ENCODE measurements around the gene MAP4K5. TPM values are rescaled to one million over a fixed set of nuclear protein-coding genes. Genes with fewer than 3 reads are reported as not detected.

MAP4K5 gene
- total RNA-seq, 6 donors from 2014 or later, result 44.5 to 131 (median 80.0) TPM

GRCh38 chr14:50403419-50403818 is 128.9 kb downstream of the MAP4K5 start:
- TF ChIP-seq CTCF (IDR thresholded peaks at IDR 0.05) (no peak), POLR2A (IDR thresholded peaks at IDR 0.05) (no peak), POLR2AphosphoS5 (IDR thresholded peaks at IDR 0.05) (peak in 1 of 2 donors; percentile 35), EP300 (IDR thresholded peaks at IDR 0.05) (no peak)
- Histone ChIP-seq H3K9me3 (no peaks in the 10 kb centered on the region), H3K27ac (peak overlapping the region in 1 of 4 donors; percentile 33), H3K4me3 (no peak overlapping the region), H3K4me1 (peaks cover 0 to 16% (median 2%) of the 10 kb centered on the region in 4 donors), H3K27me3 (no peaks in the 10 kb centered on the region), H3K36me3 (no peaks in the 10 kb centered on the region)
- no peak for ATAC-seq (ENCODE audit: low FRiP score in 2 of 2)
- no peak for DNase-seq

- H3K9me3 ChIP-seq, result no peaks in the 10 kb centered on the region
- H3K4me1 ChIP-seq, result peaks cover 0 to 17% (median 2%) of the 10 kb centered on the region in 4 donors
- no peaks in the 10 kb centered on the region for H3K36me3 ChIP-seq
- H3K4me3 ChIP-seq, result no peak overlapping the region
- no peak for TF ChIP-seq EP300 (IDR thresholded peaks at IDR 0.05)
- no peak for TF ChIP-seq CTCF (IDR thresholded peaks at IDR 0.05)
- TF ChIP-seq POLR2A (IDR thresholded peaks at IDR 0.05), result no peak
- TF ChIP-seq POLR2AphosphoS5 (IDR thresholded peaks at IDR 0.05), result no peak
- peak overlapping the region in 2 of 4 donors; percentile 13 to 33 for H3K27ac ChIP-seq
- H3K27me3 ChIP-seq, result no peaks in the 10 kb centered on the region
- WGBS, 2 donors, result 33 to 47% methylated on average over 1 of the region's 1 CpG
- ATAC-seq (ENCODE audit: low FRiP score in 2 of 2) (no peak), DNase-seq (no peak)
These were observed 129.4 kb downstream of the MAP4K5 start for GRCh38 chr14:50402965-50403364.

- H3K9me3 ChIP-seq, result no peaks in the 10 kb centered on the region
- H3K27ac ChIP-seq, result no peak overlapping the region
- ATAC-seq (ENCODE audit: low FRiP score in 2 of 2), result no peak
These were observed 131.9 kb downstream of the MAP4K5 start for GRCh38 chr14:50400461-50400860.

GRCh38 chr14:50399251-50400032 is 132.9 kb downstream of the MAP4K5 start:
- H3K27ac ChIP-seq, result no peak overlapping the region

More at GRCh38 chr14:50400461-50400860, 131.9 kb downstream of the MAP4K5 start:
- no peak for DNase-seq
- WGBS, 2 donors, result 93 to 96% methylated on average over 2 of the region's 2 CpGs
- TF ChIP-seq CTCF (IDR thresholded peaks at IDR 0.05) (no peak), POLR2A (IDR thresholded peaks at IDR 0.05) (no peak), POLR2AphosphoS5 (IDR thresholded peaks at IDR 0.05) (no peak), EP300 (IDR thresholded peaks at IDR 0.05) (no peak)
- Histone ChIP-seq H3K4me3 (no peak overlapping the region), H3K36me3 (no peaks in the 10 kb centered on the region), H3K4me1 (peaks cover 9 to 26% (median 14%) of the 10 kb centered on the region in 4 donors), H3K27me3 (no peaks in the 10 kb centered on the region)

More at GRCh38 chr14:50399251-50400032, 132.9 kb downstream of the MAP4K5 start:
- Histone ChIP-seq H3K4me3 (no peak overlapping the region), H3K27me3 (no peaks in the 10 kb centered on the region), H3K36me3 (no peaks in the 10 kb centered on the region), H3K9me3 (no peaks in the 10 kb centered on the region), H3K4me1 (peaks cover 11 to 30% (median 17%) of the 10 kb centered on the region in 4 donors)
- DNase-seq, result no peak
- ATAC-seq (ENCODE audit: low FRiP score in 2 of 2), result no peak
- 60 to 68% methylated on average over 6 of the region's 6 CpGs for WGBS, 2 donors
- TF ChIP-seq CTCF (IDR thresholded peaks at IDR 0.05) (no peak), POLR2A (IDR thresholded peaks at IDR 0.05) (no peak), EP300 (IDR thresholded peaks at IDR 0.05) (no peak), POLR2AphosphoS5 (IDR thresholded peaks at IDR 0.05) (no peak)
